Mucosa of descending colon (tissue), 3 donors: ENCODE measurements around the gene IL17D. TPM values are rescaled to one million over a fixed set of nuclear protein-coding genes. Genes with fewer than 3 reads are reported as not detected.

ENCODE experiments used
- ATAC-seq: fragments of 200-7000 bp; cut with Tn5 transposase; one replicate; pipeline ENCODE4 v1.9.1; 2020; ENCODE audit warnings: mild to moderate bottlenecking, moderate library complexity
- DNase-seq, 3 donors: peaks; one replicate each; pipeline ENCODE4 v3.0.0-alpha.2; 2020
- H3K36me3 ChIP-seq: fragments of 200-600 bp; one replicate; pipeline ENCODE4 v1.8.0; 2021; ENCODE audit warnings: low read depth, mild to moderate bottlenecking
- H3K4me1 ChIP-seq: fragments of 200-600 bp; one replicate; pipeline ENCODE4 v1.8.0; 2021; ENCODE audit warnings: low read depth, mild to moderate bottlenecking
- H3K4me3 ChIP-seq: fragments of 200-600 bp; one replicate; pipeline ENCODE4 v1.8.0; 2021; ENCODE audit warnings: mild to moderate bottlenecking
- H3K9me3 ChIP-seq: fragments of 200-600 bp; one replicate; pipeline ENCODE4 v1.8.0; 2021; ENCODE audit warnings: mild to moderate bottlenecking
- intact Hi-C, 2 donors: fragments of 100-400 bp; cut with DNase I in 1 of 2; cut with micrococcal nuclease in 1 of 2; formaldehyde crosslinking; loops; one replicate each; pipeline versions ENCODE4 v1.11.0 to v1.11.1; 2022; cut with DNase I, micrococcal nuclease
- total RNA-seq, 3 donors: library from RNA; stranded (reverse); fragmentation: NEBNext Ultra II Directional in 2 of 3; extraction: Animal tissue kit (Norgen Biotek cat#: 25700) in 2 of 3; gene quantifications; one replicate each; pipeline versions ENCODE4 v1.2.1 to v1.2.4, GENCODE V29; 2021 to 2023
- TF ChIP-seq, protein P1 (sequence below): fragments of 200-600 bp; IDR thresholded peaks from one replicate; pipeline ENCODE4 v1.8.0; 2022; ENCODE audit warnings: antibody characterized with exemption, mild to moderate bottlenecking
- donor health status: DM: no; HTN: no; CAD: no; lungs with moderate emphysema.
- donor health status: DM: no; HTN: no; CAD: no.
- donor health status: DM: no; HTN: yes; CAD: no.

The IL17D gene
- total RNA-seq, 3 donors from 2014 or later = 0.41 to 1.5 (median 0.41) TPM

- Histone ChIP-seq H3K4me1 (no peaks in the 10 kb centered on the region), H3K9me3 (no peaks in the 10 kb centered on the region), H3K4me3 (no peak overlapping the region), H3K36me3 (no peaks in the 10 kb centered on the region)
- ATAC-seq (no peak), DNase-seq (no peak)
- intact Hi-C loops = no loop called here
- TF ChIP-seq, protein P1, sequence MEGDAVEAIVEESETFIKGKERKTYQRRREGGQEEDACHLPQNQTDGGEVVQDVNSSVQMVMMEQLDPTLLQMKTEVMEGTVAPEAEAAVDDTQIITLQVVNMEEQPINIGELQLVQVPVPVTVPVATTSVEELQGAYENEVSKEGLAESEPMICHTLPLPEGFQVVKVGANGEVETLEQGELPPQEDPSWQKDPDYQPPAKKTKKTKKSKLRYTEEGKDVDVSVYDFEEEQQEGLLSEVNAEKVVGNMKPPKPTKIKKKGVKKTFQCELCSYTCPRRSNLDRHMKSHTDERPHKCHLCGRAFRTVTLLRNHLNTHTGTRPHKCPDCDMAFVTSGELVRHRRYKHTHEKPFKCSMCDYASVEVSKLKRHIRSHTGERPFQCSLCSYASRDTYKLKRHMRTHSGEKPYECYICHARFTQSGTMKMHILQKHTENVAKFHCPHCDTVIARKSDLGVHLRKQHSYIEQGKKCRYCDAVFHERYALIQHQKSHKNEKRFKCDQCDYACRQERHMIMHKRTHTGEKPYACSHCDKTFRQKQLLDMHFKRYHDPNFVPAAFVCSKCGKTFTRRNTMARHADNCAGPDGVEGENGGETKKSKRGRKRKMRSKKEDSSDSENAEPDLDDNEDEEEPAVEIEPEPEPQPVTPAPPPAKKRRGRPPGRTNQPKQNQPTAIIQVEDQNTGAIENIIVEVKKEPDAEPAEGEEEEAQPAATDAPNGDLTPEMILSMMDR = no peak
Measured at GRCh38 chr13:20685092-20685491, 18.4 kb upstream of the IL17D start.

DNA sequence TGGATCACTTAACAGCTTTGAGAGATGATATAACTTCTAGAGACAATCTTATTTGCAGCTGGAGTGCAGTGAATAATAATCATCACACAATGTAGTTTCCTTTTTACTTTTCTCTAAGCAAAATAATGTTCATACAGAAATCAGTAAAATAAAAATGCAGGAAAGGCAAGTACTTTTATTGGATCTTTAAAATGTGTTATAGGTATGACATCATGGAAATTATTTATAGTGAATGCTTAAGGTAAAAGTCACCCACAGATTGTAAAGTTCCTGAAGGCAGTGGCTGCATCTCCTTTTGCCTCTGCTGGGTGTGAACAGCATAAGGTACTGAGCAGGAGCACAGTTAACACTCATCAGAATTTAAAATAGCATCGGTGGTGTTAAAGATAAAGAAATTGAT lies 17.3 kb upstream of the IL17D start:
- intact Hi-C loops = no loop called here

DNA sequence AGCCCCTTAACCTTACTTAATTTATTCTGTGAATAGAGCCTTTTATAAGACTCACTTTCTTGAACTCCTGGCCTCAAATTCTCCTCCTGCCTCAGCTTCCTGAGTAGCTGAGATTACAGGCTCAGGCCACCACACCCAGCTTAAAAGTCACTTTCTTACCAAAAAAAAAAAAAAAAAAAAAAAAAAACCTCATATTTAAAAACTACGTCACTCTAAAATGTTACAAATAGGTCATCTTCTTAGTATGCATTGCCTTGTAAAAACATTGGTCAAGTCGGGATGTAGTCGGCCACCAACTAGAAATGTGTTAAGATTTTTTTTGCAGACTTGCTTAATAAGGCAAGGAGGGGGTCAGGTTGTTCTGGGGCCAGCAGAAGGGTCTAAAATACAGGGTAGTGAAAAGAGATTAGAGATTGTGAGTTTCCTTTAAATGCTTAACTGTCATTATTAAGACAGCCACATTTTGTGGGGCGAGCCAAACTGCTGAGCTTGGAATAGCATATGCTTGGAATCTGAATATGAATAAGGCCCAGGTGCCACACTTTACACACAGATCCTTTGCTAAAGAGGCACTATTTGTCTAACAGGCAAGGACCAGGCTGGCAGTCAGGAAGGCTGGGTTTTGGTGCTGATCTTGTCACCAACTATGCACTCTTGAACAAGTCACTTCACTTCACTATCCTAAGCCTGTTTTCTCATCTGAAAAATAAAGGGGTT lies 16.5 kb upstream of the IL17D start:
- no peaks in the 10 kb centered on the region for H3K9me3 ChIP-seq
- H3K4me1 ChIP-seq = no peaks in the 10 kb centered on the region
- TF ChIP-seq, protein P1 = no peak
- no peaks in the 10 kb centered on the region for H3K36me3 ChIP-seq
- ATAC-seq (no peak), DNase-seq (no peak)
- intact Hi-C loops = no loop called here
- no peak overlapping the region for H3K4me3 ChIP-seq

More for the DNA sequence above, 17.3 kb upstream of the IL17D start:
- TF ChIP-seq, protein P1 = no peak
- DNase-seq (no peak), ATAC-seq (no peak)
- no peaks in the 10 kb centered on the region for H3K9me3 ChIP-seq
- H3K4me1 ChIP-seq = no peaks in the 10 kb centered on the region
- no peaks in the 10 kb centered on the region for H3K36me3 ChIP-seq
- no peak overlapping the region for H3K4me3 ChIP-seq

DNA sequence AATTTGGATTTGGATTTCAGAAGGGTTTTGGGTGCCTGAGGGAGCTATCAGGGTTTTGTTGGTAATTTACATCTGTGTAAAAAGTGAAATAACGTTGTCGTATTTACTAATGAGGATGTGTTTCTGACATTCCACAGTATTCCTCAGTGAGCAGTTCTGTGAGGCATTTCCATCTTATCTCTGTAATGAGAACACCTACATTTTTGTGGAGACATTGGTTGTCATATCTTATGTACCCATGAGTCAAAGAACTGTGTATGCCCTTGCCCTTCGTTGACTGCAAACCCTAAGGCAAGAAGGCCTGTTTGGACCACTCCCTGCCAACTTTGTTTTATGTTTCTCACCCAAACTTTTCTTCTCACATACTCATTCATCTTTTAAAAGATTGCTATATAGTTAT lies 14.2 kb upstream of the IL17D start:
- no peak for DNase-seq
- Histone ChIP-seq H3K36me3 (no peaks in the 10 kb centered on the region), H3K4me1 (no peaks in the 10 kb centered on the region), H3K9me3 (no peaks in the 10 kb centered on the region), H3K4me3 (no peak overlapping the region)
- ATAC-seq = no peak
- intact Hi-C loops = no loop called here
- TF ChIP-seq, protein P1 = no peak

DNA sequence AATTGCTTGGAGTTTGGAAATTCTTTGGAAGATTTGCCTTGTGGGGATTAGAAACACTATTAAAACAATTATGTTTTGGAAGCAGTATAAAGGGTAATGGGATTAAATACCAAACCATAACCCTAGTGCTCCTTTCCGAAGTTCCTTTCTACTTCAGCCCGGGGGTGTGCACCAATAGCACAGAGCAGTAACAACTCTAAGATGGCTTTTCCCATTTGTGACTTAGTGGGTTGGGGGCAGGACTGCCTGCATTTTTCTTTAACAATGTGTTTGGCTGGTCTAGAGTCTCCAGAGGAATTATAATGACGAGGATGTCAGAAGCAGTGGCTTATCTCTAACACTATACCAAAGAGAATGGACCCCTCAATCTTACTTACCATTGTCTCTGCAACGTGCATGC lies 11.9 kb upstream of the IL17D start:
- DNase-seq = no peak
- intact Hi-C loops = no loop called here
- no peak for ATAC-seq
- no peaks in the 10 kb centered on the region for H3K36me3 ChIP-seq
- TF ChIP-seq, protein P1 = no peak
- H3K9me3 ChIP-seq = no peaks in the 10 kb centered on the region
- H3K4me3 ChIP-seq = no peak overlapping the region
- no peaks in the 10 kb centered on the region for H3K4me1 ChIP-seq
